Central memory CD4-positive, alpha-beta T cell (primary cell): ENCODE data around the gene RBMS3.
"Not testable (repeated sequence)": the region's sequence is repeated elsewhere in the genome, so short reads cannot be mapped to it uniquely, and the experiment has no call there.

Experiments used
- DNase-seq: peaks from one replicate; pipeline ENCODE4 v3.0.0; 2022

RBMS3 gene

GRCh38 chr3:29438580-29438979 lies 157.7 kb downstream of the RBMS3 start:
- DNase-seq: no peak

- DNase-seq: no peak
Observed at GRCh38 chr3:29440413-29441305, 159.8 kb downstream of the RBMS3 start.

- no peak for DNase-seq
Observed at GRCh38 chr3:29441422-29441821, 160.6 kb downstream of the RBMS3 start.

- DNase-seq: no peak
Observed at GRCh38 chr3:29447946-29448627, 167.2 kb downstream of the RBMS3 start.

- DNase-seq: no peak
Observed at GRCh38 chr3:29451920-29452319, 171.0 kb downstream of the RBMS3 start.

GRCh38 chr3:29452934-29453283 lies 172.0 kb downstream of the RBMS3 start:
- no peak for DNase-seq

GRCh38 chr3:29453284-29454001 lies 172.6 kb downstream of the RBMS3 start:
- DNase-seq: no peak

GRCh38 chr3:29454161-29454611 lies 173.3 kb downstream of the RBMS3 start:
- no peak for DNase-seq

GRCh38 chr3:29456901-29457300 lies 176.0 kb downstream of the RBMS3 start:
- DNase-seq: no peak

- no peak for DNase-seq
Observed at GRCh38 chr3:29463304-29463703, 182.4 kb downstream of the RBMS3 start.

GRCh38 chr3:29465836-29466235 lies 185.0 kb downstream of the RBMS3 start:
- DNase-seq: no peak

GRCh38 chr3:29466442-29466841 lies 185.6 kb downstream of the RBMS3 start:
- no peak for DNase-seq

GRCh38 chr3:29468187-29468586 lies 187.3 kb downstream of the RBMS3 start:
- no peak for DNase-seq

GRCh38 chr3:29473481-29474170 lies 192.8 kb downstream of the RBMS3 start:
- DNase-seq: not testable (repeated sequence)

- no peak for DNase-seq
Observed at GRCh38 chr3:29475305-29475840, 194.5 kb downstream of the RBMS3 start.

GRCh38 chr3:29475854-29476253 lies 195.0 kb downstream of the RBMS3 start:
- no peak for DNase-seq

- DNase-seq: no peak
Observed at GRCh38 chr3:29478611-29479010, 197.7 kb downstream of the RBMS3 start.

- DNase-seq: no peak
Observed at GRCh38 chr3:29481249-29481648, 200.4 kb downstream of the RBMS3 start.

GRCh38 chr3:29481969-29482767 lies 201.3 kb downstream of the RBMS3 start:
- DNase-seq: no peak

GRCh38 chr3:29484633-29485032 lies 203.8 kb downstream of the RBMS3 start:
- no peak for DNase-seq

- DNase-seq: no peak
Observed at GRCh38 chr3:29486096-29486495, 205.2 kb downstream of the RBMS3 start.

- no peak for DNase-seq
Observed at GRCh38 chr3:29486917-29487316, 206.0 kb downstream of the RBMS3 start.
